Measurements from ENCODE around the gene AHRR.
A peak's percentile ranks its signal among the peaks of the same experiment; 100 is the strongest.

The AHRR gene

GRCh38 chr5:435156-435790 is 113.8 kb downstream of the AHRR start:
- no peak for DNase-seq (ENCODE audit: low read depth)
- in situ Hi-C loops (cut with HindIII; ENCODE audit: low sequenced_read_pairs), result no loop called here
- TF ChIP-seq CTCF (IDR thresholded peaks at IDR 0.05; ENCODE audit: low read depth, low read length, missing control alignments), result no peak
- no peak overlapping the region for H3K4me3 ChIP-seq (ENCODE audit: low read depth, low read length)

- peak; percentile 58 for TF ChIP-seq CTCF (IDR thresholded peaks at IDR 0.05; ENCODE audit: low read depth, low read length, missing control alignments)
- H3K4me3 ChIP-seq (ENCODE audit: low read depth, low read length), result no peak overlapping the region
- DNase-seq (ENCODE audit: low read depth), result no peak
- in situ Hi-C loops (cut with HindIII; ENCODE audit: low sequenced_read_pairs), result no loop called here
These were observed 114.6 kb downstream of the AHRR start for GRCh38 chr5:435961-436640.

- no peak for TF ChIP-seq CTCF (IDR thresholded peaks at IDR 0.05; ENCODE audit: low read depth, low read length, missing control alignments)
- no peak for DNase-seq (ENCODE audit: low read depth)
- no peak overlapping the region for H3K4me3 ChIP-seq (ENCODE audit: low read depth, low read length)
- in situ Hi-C loops (cut with HindIII; ENCODE audit: low sequenced_read_pairs), result no loop called here
These were observed 115.1 kb downstream of the AHRR start for GRCh38 chr5:436641-436975.

GRCh38 chr5:437281-437771 is 115.8 kb downstream of the AHRR start:
- H3K4me3 ChIP-seq (ENCODE audit: low read depth, low read length), result no peak overlapping the region
- in situ Hi-C loops (cut with HindIII; ENCODE audit: low sequenced_read_pairs), result no loop called here
- no peak for DNase-seq (ENCODE audit: low read depth)
- TF ChIP-seq CTCF (IDR thresholded peaks at IDR 0.05; ENCODE audit: low read depth, low read length, missing control alignments), result no peak

GRCh38 chr5:438481-438981 is 117.0 kb downstream of the AHRR start:
- no peak overlapping the region for H3K4me3 ChIP-seq (ENCODE audit: low read depth, low read length)
- in situ Hi-C loops (cut with HindIII; ENCODE audit: low sequenced_read_pairs), result no loop called here
- TF ChIP-seq CTCF (IDR thresholded peaks at IDR 0.05; ENCODE audit: low read depth, low read length, missing control alignments), result no peak
- DNase-seq (ENCODE audit: low read depth), result no peak

- in situ Hi-C loops (cut with HindIII; ENCODE audit: low sequenced_read_pairs), result no loop called here
- H3K4me3 ChIP-seq (ENCODE audit: low read depth, low read length), result no peak overlapping the region
- no peak for DNase-seq (ENCODE audit: low read depth)
- TF ChIP-seq CTCF (IDR thresholded peaks at IDR 0.05; ENCODE audit: low read depth, low read length, missing control alignments), result no peak
These were observed 117.7 kb downstream of the AHRR start for GRCh38 chr5:439181-439580.
